Transverse colon (tissue), 4 donors: ENCODE results near the gene UMOD. TPM values are rescaled to one million over a fixed set of nuclear protein-coding genes. Genes with fewer than 3 reads are reported as not detected.

Source experiments
- DNase-seq: peaks from one replicate; pipeline ENCODE4 v3.0.0-alpha.2; 2019
- H3K27ac ChIP-seq, 4 donors: fragments of 200-600 bp; sonication (generic); 2 replicates each; pipeline ENCODE4 v1.5.1; 2016 to 2018; ENCODE audit warnings: inconsistent platforms in 4 of 4
- H3K27me3 ChIP-seq: fragments of 200-600 bp; sonication (generic); 2 replicates; pipeline ENCODE4 v1.5.1; 2017; ENCODE audit warnings: inconsistent platforms
- H3K36me3 ChIP-seq, 4 donors: fragments of 200-600 bp; sonication (generic); 2 replicates each; pipeline ENCODE4 v1.5.1; 2017 to 2019; ENCODE audit warnings: inconsistent platforms in 4 of 4
- H3K4me1 ChIP-seq, 4 donors: fragments of 200-600 bp; sonication (generic); 2 replicates each; pipeline ENCODE4 v1.5.1; 2017 to 2020; ENCODE audit warnings: inconsistent platforms in 4 of 4
- H3K4me3 ChIP-seq, 4 donors: fragments of 200-600 bp; sonication (generic); 1 replicate in 1 of 4; 2 replicates in 3 of 4; pipeline versions ENCODE4 v1.5.1 to v1.6.1; 2017 to 2019; ENCODE audit warnings: inconsistent platforms in 4 of 4
- H3K9me3 ChIP-seq, 2 donors: fragments of 200-600 bp; sonication (generic); 2 replicates each; pipeline ENCODE4 v1.5.1; 2017 to 2019; ENCODE audit warnings: inconsistent platforms in 2 of 2
- EP300 ChIP-seq: sonication (generic); formaldehyde crosslinking; IDR thresholded peaks from one replicate; pipeline ENCODE4 v1.6.1; 2017; ENCODE audit warnings: antibody characterized with exemption, low read depth
- POLR2A ChIP-seq: fragments of 450-650 bp; IDR thresholded peaks from one replicate; pipeline ENCODE4 v1.6.1; 2016; ENCODE audit warnings: antibody characterized with exemption, mild to moderate bottlenecking, moderate library complexity
- POLR2AphosphoS5 ChIP-seq, 3 donors: sonication (generic); formaldehyde crosslinking; IDR thresholded peaks; one replicate each; pipeline ENCODE4 v1.6.1; 2016; ENCODE audit warnings: antibody characterized with exemption in 3 of 3
- WGBS, 2 donors: methylation state at CpG; one replicate each; pipeline ENCODE4 v1.1.5; 2018; ENCODE audit warnings: low coverage in 1 of 2; 5-methylcytosine and 5-hydroxymethylcytosine counted together
- in situ Hi-C, 4 donors: fragments of 200-750 bp; cut with MboI; loops; one replicate each; pipeline versions ENCODE4 v1.15.0 to v1.15.1; 2017; ENCODE audit warnings: low sequenced_read_pairs in 3 of 4, low pct_ligation_motif_present in 1 of 4, low pct_unique_long_range_greater_than_20kb in 1 of 4
- intact Hi-C: fragments of 100-400 bp; cut with DNase I; formaldehyde crosslinking; loops from one replicate; pipeline ENCODE4 v1.15.1; 2023; ENCODE audit warnings: low total_unique reads
- total RNA-seq, 4 donors: library from RNA; depleted of rRNA; stranded (reverse); fragments of >200 nt; gene quantifications; one replicate each; pipeline ENCODE4 v1.1.0, GENCODE V29; 2016
- TF ChIP-seq, protein P1 (sequence below), 5 experiments: fragments of 200-600 bp in 3 of 5; fragments of 450-650 bp in 2 of 5; sonication (generic) in 3 of 5; IDR thresholded peaks; 1 replicate in 2 of 5; 2 replicates in 3 of 5; pipeline ENCODE4 v1.5.1; 2016 to 2017; ENCODE audit warnings: antibody characterized with exemption in 5 of 5, inconsistent platforms in 3 of 5, mild to moderate bottlenecking in 2 of 5, moderate library complexity in 1 of 5

UMOD gene
- total RNA-seq: not detected

DNA sequence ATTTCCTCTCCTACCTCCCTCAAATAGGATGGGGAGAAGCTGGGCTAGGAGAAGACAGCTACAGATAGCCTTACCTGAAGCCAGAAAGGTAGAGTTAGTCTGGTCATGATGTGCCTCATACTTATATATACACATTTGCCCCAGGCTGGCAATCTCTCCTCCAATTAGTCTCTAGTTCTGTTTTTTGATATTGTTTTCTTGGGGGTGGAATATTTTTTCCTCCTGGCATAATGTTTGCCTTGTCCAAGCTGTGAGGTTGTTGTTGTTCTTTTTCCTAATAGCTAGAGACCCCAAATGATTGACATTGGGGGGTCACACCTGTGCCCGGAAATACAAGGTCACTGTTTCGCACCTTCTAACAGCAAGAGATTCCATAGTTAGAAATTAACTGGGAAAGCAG lies at the start of gene UMOD:
UMOD (minus strand) TSS at position 101 of the 400 bp plus-strand sequence. CDS start 1,978 bp downstream, outside the sequence.
- Histone ChIP-seq H3K27me3 (peaks cover 14% of the 10 kb centered on the region), H3K36me3 (no peaks in the 10 kb centered on the region), H3K4me3 (no peak within 1 kb of the TSS), H3K4me1 (no peaks in the 10 kb centered on the region), H3K27ac (no peak within 1 kb of the TSS), H3K9me3 (no peaks in the 10 kb centered on the region)
- WGBS, 2 donors: 71% methylated on average over 2 of the region's 2 CpGs; no CpG with 5 or more reads in 1 of the 2 donors
- TF ChIP-seq POLR2A (no peak), EP300 (no peak), POLR2AphosphoS5 (IDR thresholded peaks at IDR 0.05) (no peak)
- TF ChIP-seq, protein P1, sequence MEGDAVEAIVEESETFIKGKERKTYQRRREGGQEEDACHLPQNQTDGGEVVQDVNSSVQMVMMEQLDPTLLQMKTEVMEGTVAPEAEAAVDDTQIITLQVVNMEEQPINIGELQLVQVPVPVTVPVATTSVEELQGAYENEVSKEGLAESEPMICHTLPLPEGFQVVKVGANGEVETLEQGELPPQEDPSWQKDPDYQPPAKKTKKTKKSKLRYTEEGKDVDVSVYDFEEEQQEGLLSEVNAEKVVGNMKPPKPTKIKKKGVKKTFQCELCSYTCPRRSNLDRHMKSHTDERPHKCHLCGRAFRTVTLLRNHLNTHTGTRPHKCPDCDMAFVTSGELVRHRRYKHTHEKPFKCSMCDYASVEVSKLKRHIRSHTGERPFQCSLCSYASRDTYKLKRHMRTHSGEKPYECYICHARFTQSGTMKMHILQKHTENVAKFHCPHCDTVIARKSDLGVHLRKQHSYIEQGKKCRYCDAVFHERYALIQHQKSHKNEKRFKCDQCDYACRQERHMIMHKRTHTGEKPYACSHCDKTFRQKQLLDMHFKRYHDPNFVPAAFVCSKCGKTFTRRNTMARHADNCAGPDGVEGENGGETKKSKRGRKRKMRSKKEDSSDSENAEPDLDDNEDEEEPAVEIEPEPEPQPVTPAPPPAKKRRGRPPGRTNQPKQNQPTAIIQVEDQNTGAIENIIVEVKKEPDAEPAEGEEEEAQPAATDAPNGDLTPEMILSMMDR (IDR thresholded peaks at IDR 0.05): no peak
- intact Hi-C loops (no loop called here), in situ Hi-C loops (no loop called here)
- no peak for DNase-seq

DNA sequence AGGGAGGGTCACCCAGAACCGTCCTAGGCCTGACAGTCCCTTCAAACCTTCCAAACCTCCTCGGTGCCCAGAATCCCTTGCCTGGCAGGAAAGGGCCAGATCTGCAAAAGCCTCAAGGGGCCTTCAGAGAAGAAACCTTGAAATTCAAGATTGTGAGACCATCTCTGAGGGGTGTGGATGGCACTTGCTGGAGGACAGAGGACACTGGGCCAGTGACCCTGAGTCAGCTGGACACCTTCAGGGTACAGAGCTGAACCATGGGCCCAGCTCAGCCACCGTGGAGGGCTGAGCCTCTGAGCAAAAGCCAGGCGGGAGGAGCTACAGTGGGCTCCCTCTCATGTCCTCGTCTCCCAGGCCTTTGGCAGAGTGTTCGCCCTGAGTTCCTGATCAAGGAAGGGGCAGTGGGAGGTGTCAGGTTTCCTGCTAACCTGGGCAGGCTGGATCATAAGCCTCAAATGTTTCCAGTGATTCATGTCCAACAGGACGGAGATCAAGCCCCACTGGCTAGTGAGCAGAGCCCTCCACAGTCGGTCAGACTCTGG lies 49.0 kb upstream of the UMOD start:
- intact Hi-C loops: no loop called here
- H3K27ac ChIP-seq: no peak overlapping the region
- in situ Hi-C loops: no loop called here

DNA sequence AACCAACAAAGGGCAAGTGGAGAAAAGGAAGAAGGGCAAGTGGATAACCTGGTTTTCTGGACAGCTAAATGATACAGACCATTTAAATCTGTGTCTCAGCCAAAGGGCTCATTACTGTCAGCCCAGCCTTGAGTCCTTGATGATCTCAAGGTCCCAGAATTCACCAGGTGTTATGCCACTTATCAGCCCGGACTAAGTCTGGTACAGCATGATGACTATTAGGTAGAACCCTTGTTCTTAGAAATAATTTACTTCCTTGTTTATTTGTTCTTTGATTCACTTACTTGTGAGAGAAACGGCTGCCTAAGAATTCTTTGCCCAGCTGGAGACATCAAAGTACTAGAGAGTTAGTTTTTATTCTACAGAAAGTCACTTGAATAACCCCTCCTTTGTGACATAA lies 48.6 kb upstream of the UMOD start:
- no peak overlapping the region for H3K4me3 ChIP-seq
- no peaks in the 10 kb centered on the region for H3K36me3 ChIP-seq
- H3K27me3 ChIP-seq: no peaks in the 10 kb centered on the region
- in situ Hi-C loops (no loop called here), intact Hi-C loops (no loop called here)
- WGBS, 2 donors: 20 to 31% methylated on average over 2 of the region's 2 CpGs
- no peak overlapping the region for H3K27ac ChIP-seq
- no peak for TF ChIP-seq POLR2AphosphoS5 (IDR thresholded peaks at IDR 0.05)
- no peak for TF ChIP-seq EP300
- no peak for TF ChIP-seq POLR2A
- TF ChIP-seq, protein P1 (IDR thresholded peaks at IDR 0.05): no peak
- no peaks in the 10 kb centered on the region for H3K9me3 ChIP-seq
- no peaks in the 10 kb centered on the region for H3K4me1 ChIP-seq
- no peak for DNase-seq

More for the DNA sequence above, 49.0 kb upstream of the UMOD start:
- Histone ChIP-seq H3K27me3 (no peaks in the 10 kb centered on the region), H3K4me1 (no peaks in the 10 kb centered on the region), H3K9me3 (no peaks in the 10 kb centered on the region), H3K36me3 (no peaks in the 10 kb centered on the region), H3K4me3 (no peak overlapping the region)
- 72% methylated on average over 7 of the region's 8 CpGs; no CpG with 5 or more reads in 1 of the 2 donors for WGBS, 2 donors
- TF ChIP-seq, protein P1 (IDR thresholded peaks at IDR 0.05): no peak
- TF ChIP-seq EP300: no peak
- TF ChIP-seq POLR2AphosphoS5 (IDR thresholded peaks at IDR 0.05): no peak
- TF ChIP-seq POLR2A: no peak
- DNase-seq: no peak

DNA sequence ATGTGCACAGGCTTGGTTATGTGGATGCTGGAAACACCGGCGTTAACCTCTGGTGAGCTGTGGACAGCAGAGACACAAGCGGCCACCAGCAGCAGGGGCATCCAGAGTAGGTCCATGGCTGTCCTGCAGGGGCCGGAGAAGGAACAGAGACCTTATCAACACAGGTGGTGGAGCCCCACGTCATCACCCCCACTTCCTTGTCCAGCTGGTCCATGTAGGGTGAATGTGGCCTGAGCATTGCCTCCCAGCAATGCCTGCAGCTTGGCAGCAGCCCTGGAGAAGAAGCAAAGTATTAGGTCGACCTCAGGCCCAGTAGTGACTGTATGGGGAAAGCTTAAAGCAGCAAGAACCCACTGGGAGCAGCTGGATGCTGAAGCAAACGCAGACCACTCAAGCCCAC lies 46.7 kb upstream of the UMOD start:
- Histone ChIP-seq H3K9me3 (no peaks in the 10 kb centered on the region), H3K27me3 (no peaks in the 10 kb centered on the region), H3K4me3 (no peak overlapping the region), H3K4me1 (peaks cover 0 to 7% (median 0%) of the 10 kb centered on the region in 4 donors), H3K36me3 (no peaks in the 10 kb centered on the region), H3K27ac (no peak overlapping the region)
- intact Hi-C loops (no loop called here), in situ Hi-C loops (loop anchor here in 2 of 4 donors (25.0 kb wide), 2 partner anchors 487 to 837 kb away; partner anchors contain the start of gene VPS35L (in 1 of the 2))
- WGBS, 2 donors: 48 to 62% methylated on average over 2 to 4 of the region's 7 CpGs
- DNase-seq: no peak
- TF ChIP-seq EP300 (no peak), POLR2AphosphoS5 (IDR thresholded peaks at IDR 0.05) (no peak), POLR2A (no peak)
- TF ChIP-seq, protein P1 (IDR thresholded peaks at IDR 0.05): no peak
